HG02970 (cell line): Measurements from ENCODE around the gene GRM4.

Source experiments
- ATAC-seq: cut with Tn5 transposase; IDR thresholded peaks from one replicate; pipeline ENCODE4 v1.9.1; 2021; ENCODE audit warnings: mild to moderate bottlenecking, moderate library complexity, moderate number of reproducible peaks; ENCODE audit not compliant: unreplicated experiment, low FRiP score

The GRM4 gene

GRCh38 chr6:34113532-34113931 lies 32.4 kb downstream of the GRM4 start:
- ATAC-seq, result no peak

- ATAC-seq, result no peak
Observed at GRCh38 chr6:34112126-34112525, 33.8 kb downstream of the GRM4 start.

- no peak for ATAC-seq
Observed at GRCh38 chr6:34110610-34111009, 35.3 kb downstream of the GRM4 start.

GRCh38 chr6:34108176-34108575 lies 37.7 kb downstream of the GRM4 start:
- ATAC-seq, result no peak

- no peak for ATAC-seq
Observed at GRCh38 chr6:34106900-34107299, 39.0 kb downstream of the GRM4 start.

GRCh38 chr6:34106421-34106820 lies 39.5 kb downstream of the GRM4 start:
- no peak for ATAC-seq

GRCh38 chr6:34104628-34105027 lies 41.3 kb downstream of the GRM4 start:
- no peak for ATAC-seq

- no peak for ATAC-seq
Observed at GRCh38 chr6:34104186-34104585, 41.7 kb downstream of the GRM4 start.

- no peak for ATAC-seq
Observed at GRCh38 chr6:34103321-34103720, 42.6 kb downstream of the GRM4 start.

GRCh38 chr6:34102696-34103095 lies 43.2 kb downstream of the GRM4 start:
- ATAC-seq, result no peak

GRCh38 chr6:34102099-34102656 lies 43.7 kb downstream of the GRM4 start:
- no peak for ATAC-seq

- ATAC-seq, result no peak
Observed at GRCh38 chr6:34100788-34101187, 45.1 kb downstream of the GRM4 start.

- ATAC-seq, result no peak
Observed at GRCh38 chr6:34099878-34100277, 46.0 kb downstream of the GRM4 start.

- no peak for ATAC-seq
Observed at GRCh38 chr6:34098045-34098936, 47.6 kb downstream of the GRM4 start.

- ATAC-seq, result no peak
Observed at GRCh38 chr6:34096814-34097213, 49.1 kb downstream of the GRM4 start.

GRCh38 chr6:34096193-34096592 lies 49.7 kb downstream of the GRM4 start:
- no peak for ATAC-seq

GRCh38 chr6:34095741-34096140 lies 50.1 kb downstream of the GRM4 start:
- ATAC-seq, result no peak

GRCh38 chr6:34095136-34095505 lies 50.8 kb downstream of the GRM4 start:
- no peak for ATAC-seq

- no peak for ATAC-seq
Observed at GRCh38 chr6:34094474-34095135, 51.3 kb downstream of the GRM4 start.

GRCh38 chr6:34093854-34094430 lies 51.9 kb downstream of the GRM4 start:
- no peak for ATAC-seq

- ATAC-seq, result no peak
Observed at GRCh38 chr6:34093206-34093605, 52.7 kb downstream of the GRM4 start.
